Measurements from ENCODE around the gene SYTL2. TPM values are rescaled to one million over a fixed set of nuclear protein-coding genes. Genes with fewer than 3 reads are reported as not detected.
"Not testable (repeated sequence)": the region's sequence is repeated elsewhere in the genome, so short reads cannot be mapped to it uniquely, and the experiment has no call there.

SYTL2 gene, protein sequence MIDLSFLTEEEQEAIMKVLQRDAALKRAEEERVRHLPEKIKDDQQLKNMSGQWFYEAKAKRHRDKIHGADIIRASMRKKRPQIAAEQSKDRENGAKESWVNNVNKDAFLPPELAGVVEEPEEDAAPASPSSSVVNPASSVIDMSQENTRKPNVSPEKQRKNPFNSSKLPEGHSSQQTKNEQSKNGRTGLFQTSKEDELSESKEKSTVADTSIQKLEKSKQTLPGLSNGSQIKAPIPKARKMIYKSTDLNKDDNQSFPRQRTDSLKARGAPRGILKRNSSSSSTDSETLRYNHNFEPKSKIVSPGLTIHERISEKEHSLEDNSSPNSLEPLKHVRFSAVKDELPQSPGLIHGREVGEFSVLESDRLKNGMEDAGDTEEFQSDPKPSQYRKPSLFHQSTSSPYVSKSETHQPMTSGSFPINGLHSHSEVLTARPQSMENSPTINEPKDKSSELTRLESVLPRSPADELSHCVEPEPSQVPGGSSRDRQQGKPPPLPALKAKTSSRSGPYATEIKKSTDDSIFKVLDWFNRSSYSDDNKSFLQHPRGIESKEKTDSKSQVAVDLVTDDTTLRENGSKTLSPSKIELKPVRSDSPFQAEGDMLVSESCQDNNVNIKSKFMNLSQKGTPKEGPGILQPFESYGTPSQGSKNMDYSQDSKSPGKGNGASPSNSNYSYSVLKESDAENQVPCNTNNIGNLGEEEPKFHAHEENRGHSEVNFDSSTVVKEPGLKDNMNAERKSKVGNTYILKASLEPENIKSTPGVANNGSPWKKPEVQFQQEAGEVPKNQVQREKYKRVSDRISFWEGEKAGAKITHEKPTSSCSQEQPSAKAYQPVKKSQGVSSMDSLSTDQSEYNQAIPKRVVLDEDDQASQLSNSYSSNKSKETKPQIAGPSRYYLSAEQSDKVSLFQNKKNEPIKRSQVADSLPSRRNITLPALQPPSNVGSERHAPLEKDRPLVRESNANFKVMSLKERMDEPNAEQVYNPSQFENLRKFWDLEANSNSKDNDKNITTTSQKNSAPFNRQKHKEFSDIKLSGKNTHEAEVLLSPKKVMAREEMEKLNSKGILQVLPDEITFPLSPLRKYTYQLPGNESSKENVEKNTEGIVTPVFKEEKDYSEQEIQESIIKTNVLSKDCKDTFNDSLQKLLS (N-terminal part only)
- total RNA-seq, result 37.1 and 38.7 TPM in 2 replicates

DNA sequence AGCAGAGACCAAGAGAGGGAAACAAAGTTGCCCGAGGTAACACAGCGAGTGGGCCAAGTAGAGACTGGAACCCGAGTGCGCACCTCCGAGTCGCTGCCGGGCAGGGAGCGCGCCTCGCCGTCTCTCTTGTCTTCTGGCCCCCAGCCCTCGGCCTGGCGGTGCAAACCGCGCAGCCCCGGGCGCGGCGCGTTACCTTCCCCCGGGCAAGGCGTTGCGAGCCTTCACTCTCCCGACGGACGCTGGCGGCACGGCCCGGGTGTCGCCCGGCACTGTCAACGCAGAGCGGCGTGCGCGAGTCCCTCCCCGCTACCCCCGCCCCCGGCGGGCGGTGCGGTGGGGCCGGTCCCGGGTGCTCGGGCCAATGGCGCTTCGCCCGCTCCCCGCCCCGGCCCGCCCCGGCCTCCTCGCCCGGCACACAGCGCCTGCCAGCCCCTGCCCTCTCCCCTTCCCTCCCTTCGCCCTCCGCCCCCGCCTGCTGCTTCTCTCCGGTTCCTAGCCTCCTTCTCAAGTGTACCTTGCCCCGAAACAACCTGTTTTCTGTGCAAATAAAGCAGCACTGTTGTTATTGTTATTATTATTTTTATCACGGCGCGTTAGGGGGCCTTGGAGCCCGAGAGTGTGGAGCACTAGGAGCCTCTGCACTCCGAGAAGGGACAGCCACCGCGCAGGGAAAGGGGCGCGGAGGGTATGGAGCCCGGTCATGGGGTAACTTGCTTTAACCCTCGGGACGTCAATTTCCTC lies at the start of gene SYTL2:
TSS of gene SYTL2 (minus strand) at position 271 of the 741 bp plus-strand sequence. CDS start 53,416 bp downstream, outside the sequence.
- Mint-ChIP-seq H3K4me3 (peak within 1 kb of the TSS; percentile 94), H3K4me1 (ENCODE audit: low read depth) (peaks cover 52% of the 10 kb centered on the region), H3K27me3 (ENCODE audit: insufficient read depth) (no peaks in the 10 kb centered on the region), H3K9me3 (no peaks in the 10 kb centered on the region), H3K36me3 (ENCODE audit: low read depth) (peaks cover 15% of the 10 kb centered on the region), H3K27ac (peak within 1 kb of the TSS; percentile 85)
- peak; percentile 83 for DNase-seq (ENCODE audit: low spot score)
- intact Hi-C loops (cut with micrococcal nuclease), result loop anchor here (1.0 to 5.0 kb wide), 8 partner anchors 12 to 214 kb away; partner anchors contain the start of genes CCDC83 and TMEM126B

DNA sequence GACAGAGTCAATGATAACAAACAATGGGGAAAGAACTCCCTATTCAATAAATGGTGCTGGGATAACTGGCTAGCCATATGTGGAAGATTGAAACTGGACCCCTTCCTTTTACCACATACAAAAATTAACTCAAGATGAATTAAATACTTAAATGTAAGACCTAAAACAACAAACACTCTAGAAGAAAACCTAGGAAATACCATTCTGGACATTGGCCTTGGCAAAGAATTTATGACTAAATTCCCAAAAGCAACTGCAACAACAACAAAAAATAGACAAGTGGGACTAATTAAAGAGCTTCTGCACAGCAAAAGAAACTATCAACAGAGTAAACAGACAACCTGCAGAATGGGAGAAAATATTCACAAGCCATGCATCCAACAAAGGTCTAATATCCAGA lies 48.6 kb upstream of the SYTL2 start:
- H3K4me3 Mint-ChIP-seq; H3K4me1 Mint-ChIP-seq (ENCODE audit: low read depth); H3K27ac Mint-ChIP-seq; H3K27me3 Mint-ChIP-seq (ENCODE audit: insufficient read depth); H3K36me3 Mint-ChIP-seq (ENCODE audit: low read depth); DNase-seq (ENCODE audit: low spot score); H3K9me3 Mint-ChIP-seq: not testable (repeated sequence)
- intact Hi-C loops (cut with micrococcal nuclease), result loop anchor here (5.0 kb wide), 2 partner anchors 183 to 343 kb away; no protein-coding TSS in a partner anchor

DNA sequence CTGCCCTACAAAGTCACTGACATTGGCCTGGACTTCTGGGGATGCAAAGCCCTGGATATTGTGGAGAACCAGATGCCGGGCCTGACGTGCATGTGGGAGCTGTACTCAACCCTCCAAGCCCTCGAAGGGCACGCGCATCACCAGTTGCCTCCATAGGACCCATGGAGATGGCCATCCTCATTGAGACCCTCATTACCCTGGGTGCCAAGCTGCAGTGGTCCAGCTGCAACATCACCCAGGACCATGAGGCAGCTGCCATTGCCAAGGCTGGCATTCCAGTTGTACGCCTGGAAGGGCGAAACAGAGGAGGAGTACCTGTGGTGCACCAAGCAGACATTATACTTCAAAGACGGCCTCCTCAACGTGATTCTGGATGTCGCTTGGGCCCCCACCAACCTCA lies 46.2 kb upstream of the SYTL2 start:
- Mint-ChIP-seq H3K4me3 (no peak overlapping the region), H3K27ac (no peak overlapping the region), H3K36me3 (ENCODE audit: low read depth) (peaks cover 2% of the 10 kb centered on the region), H3K27me3 (ENCODE audit: insufficient read depth) (peaks cover 8% of the 10 kb centered on the region), H3K9me3 (no peaks in the 10 kb centered on the region), H3K4me1 (ENCODE audit: low read depth) (peaks cover 12% of the 10 kb centered on the region)
- intact Hi-C loops (cut with micrococcal nuclease), result loop anchor here (5.0 kb wide), 2 partner anchors 185 to 345 kb away; no protein-coding TSS in a partner anchor
- DNase-seq (ENCODE audit: low spot score), result no peak

DNA sequence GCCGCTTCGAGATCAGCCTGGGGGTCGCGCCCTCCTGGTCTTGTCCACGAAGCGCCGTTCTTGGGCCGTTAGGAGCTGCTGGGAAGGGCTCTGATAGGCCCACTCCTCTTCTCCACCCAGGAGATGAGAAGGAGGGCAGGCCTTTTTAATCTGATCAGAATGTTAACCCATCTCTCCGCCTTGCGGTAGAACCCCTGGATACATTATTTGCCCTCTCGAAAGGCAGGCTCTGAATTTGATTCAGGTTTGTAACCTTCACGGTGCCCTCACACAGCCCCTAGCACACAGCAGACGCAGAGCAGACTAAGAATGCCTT lies 44.4 kb upstream of the SYTL2 start, which contains the start of gene CCDC83:
TSS of gene CCDC83 (plus strand) at position 43 of the 316 bp plus-strand sequence. CDS start 9,741 bp downstream, outside the sequence.
- H3K4me1 Mint-ChIP-seq (ENCODE audit: low read depth), result peaks cover 18% of the 10 kb centered on the region
- peak within 1 kb of the TSS; percentile 83 for H3K27ac Mint-ChIP-seq
- intact Hi-C loops (cut with micrococcal nuclease), result loop anchor here (1.0 to 5.0 kb wide), 11 partner anchors 44 to 1064 kb away; partner anchors contain the start of genes EED, HIKESHI and SYTL2
- peaks cover 5% of the 10 kb centered on the region for H3K36me3 Mint-ChIP-seq (ENCODE audit: low read depth)
- peaks cover 6% of the 10 kb centered on the region for H3K27me3 Mint-ChIP-seq (ENCODE audit: insufficient read depth)
- H3K9me3 Mint-ChIP-seq, result peaks cover 8% of the 10 kb centered on the region
- DNase-seq (ENCODE audit: low spot score), result no peak
- H3K4me3 Mint-ChIP-seq, result peak within 1 kb of the TSS; percentile 84

DNA sequence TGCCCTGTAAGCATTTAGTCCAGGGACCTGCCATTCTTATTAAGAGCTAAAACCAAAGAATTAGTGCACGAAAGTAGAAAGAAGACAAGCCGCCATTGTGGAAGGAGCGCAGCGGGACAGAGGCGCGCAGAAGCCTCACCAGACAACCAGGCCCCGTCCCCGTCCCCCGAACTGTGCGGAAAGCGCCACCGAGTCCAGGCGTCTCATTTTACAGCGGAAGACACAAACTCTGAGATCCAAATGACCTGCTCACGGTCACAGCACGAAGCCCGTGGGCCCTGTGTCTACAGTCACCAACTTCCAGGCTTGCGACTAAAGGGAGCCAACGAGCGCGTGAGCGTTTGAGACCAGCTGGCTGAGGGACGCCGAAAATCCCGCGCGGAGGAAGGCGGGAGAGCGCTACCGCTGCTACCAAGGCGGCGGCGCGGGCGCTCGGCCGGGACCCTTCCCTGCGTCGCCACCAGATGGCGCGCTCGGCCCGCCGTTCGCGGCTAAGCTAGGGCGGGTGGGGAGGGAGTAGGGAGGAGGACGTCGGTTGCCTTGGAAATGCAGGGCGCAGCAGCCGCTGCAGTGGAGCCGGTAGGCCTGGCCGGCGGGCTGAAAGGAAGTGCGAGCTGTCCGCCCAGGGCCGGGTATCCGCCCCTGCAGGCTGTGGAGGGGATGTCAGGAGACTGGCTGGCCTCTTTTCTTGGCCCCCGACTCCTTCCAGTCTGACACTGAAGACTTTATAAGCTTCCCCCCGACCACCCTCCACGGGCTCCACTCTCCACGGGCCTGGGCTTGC lies 43.8 kb upstream of the SYTL2 start:
- intact Hi-C loops (cut with micrococcal nuclease), result loop anchor here (1.0 to 5.0 kb wide), 19 partner anchors 26 to 1065 kb away; partner anchors contain the start of genes CREBZF, EED, HIKESHI and PRSS23
- H3K4me3 Mint-ChIP-seq, result peak overlapping the region; percentile 84
- peaks cover 12% of the 10 kb centered on the region for H3K9me3 Mint-ChIP-seq
- H3K27ac Mint-ChIP-seq, result peak overlapping the region; percentile 83
- DNase-seq (ENCODE audit: low spot score), result peak; percentile 88
- peaks cover 18% of the 10 kb centered on the region for H3K4me1 Mint-ChIP-seq (ENCODE audit: low read depth)
- H3K27me3 Mint-ChIP-seq (ENCODE audit: insufficient read depth), result peaks cover 5% of the 10 kb centered on the region
- H3K36me3 Mint-ChIP-seq (ENCODE audit: low read depth), result peaks cover 8% of the 10 kb centered on the region

DNA sequence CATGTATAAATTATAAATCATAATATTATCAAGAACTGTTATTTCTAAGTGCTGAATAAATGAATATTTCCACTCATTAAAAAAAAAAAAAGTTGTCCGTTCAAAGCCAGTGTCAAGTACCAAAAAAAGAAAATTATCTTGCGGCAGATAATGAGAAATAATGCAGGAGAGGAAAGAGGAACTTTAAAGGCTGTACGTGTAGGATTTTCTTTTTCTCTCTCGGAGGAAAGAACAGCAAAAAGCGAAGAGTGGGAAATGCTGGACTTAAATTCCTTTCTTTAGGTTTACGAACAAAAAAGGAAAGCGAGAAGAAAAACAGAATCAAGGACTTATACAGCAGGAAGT lies 43.2 kb upstream of the SYTL2 start:
- DNase-seq (ENCODE audit: low spot score), result no peak
- intact Hi-C loops (cut with micrococcal nuclease), result loop anchor here (1.0 to 5.0 kb wide), 13 partner anchors 26 to 948 kb away; partner anchors contain the start of genes CREBZF, EED, HIKESHI and PRSS23
- Mint-ChIP-seq H3K4me1 (ENCODE audit: low read depth) (peaks cover 18% of the 10 kb centered on the region), H3K36me3 (ENCODE audit: low read depth) (peaks cover 8% of the 10 kb centered on the region), H3K4me3 (peak overlapping the region; percentile 84), H3K27me3 (ENCODE audit: insufficient read depth) (peaks cover 2% of the 10 kb centered on the region), H3K27ac (peak overlapping the region; percentile 83), H3K9me3 (peaks cover 12% of the 10 kb centered on the region)

DNA sequence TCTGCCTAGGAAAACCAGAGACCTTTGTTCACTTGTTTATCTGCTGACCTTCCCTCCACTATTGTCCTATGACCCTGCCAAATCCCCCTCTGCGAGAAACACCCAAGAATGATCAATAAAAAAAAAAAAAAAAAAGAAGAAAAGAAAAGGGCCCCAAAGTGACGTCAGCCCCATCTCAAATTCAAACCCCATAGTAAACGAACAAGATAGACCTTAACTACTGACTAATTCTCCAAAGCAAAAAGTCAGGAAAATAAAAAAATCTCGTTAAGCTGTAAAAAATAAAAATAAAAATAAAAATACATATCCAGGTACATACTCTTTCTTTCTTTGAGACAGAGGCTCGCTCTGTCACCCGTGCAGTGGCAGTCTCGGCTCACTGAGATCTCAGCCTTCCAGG lies 42.6 kb upstream of the SYTL2 start:
- not testable (repeated sequence) for H3K4me3 Mint-ChIP-seq; H3K27me3 Mint-ChIP-seq (ENCODE audit: insufficient read depth); DNase-seq (ENCODE audit: low spot score); H3K27ac Mint-ChIP-seq
- intact Hi-C loops (cut with micrococcal nuclease), result loop anchor here (5.0 kb wide), 1 partner anchor 949 kb away; the partner anchor contains the start of gene PRSS23
- Mint-ChIP-seq H3K4me1 (ENCODE audit: low read depth) (peaks cover 18% of the 10 kb centered on the region), H3K36me3 (ENCODE audit: low read depth) (peaks cover 10% of the 10 kb centered on the region), H3K9me3 (peaks cover 15% of the 10 kb centered on the region)

DNA sequence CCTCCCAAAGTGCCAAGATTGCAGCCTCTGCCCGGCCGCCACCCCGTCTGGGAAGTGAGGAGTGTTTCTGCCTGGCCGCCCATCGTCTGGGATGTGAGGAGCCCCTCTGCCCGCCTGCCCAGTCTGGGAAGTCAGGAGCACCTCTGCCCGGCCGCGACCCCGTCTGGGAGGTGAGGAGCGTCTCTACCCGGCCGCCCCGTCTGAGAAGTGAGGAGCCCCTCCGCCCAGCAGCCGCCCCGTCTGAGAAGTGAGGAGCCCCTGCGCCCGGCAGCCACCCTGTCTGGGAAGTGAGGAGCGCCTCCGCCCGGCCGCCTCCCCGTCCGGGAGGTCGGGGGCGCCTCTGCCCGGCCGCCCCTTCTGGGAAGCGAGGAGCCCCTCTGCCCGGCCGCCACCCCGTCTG lies 41.8 kb upstream of the SYTL2 start:
- H3K4me1 Mint-ChIP-seq (ENCODE audit: low read depth), result peaks cover 18% of the 10 kb centered on the region
- intact Hi-C loops (cut with micrococcal nuclease), result loop anchor here (5.0 kb wide), 1 partner anchor 950 kb away; the partner anchor contains the start of gene PRSS23
- H3K9me3 Mint-ChIP-seq, result peaks cover 16% of the 10 kb centered on the region
- H3K4me3 Mint-ChIP-seq; H3K27me3 Mint-ChIP-seq (ENCODE audit: insufficient read depth); DNase-seq (ENCODE audit: low spot score); H3K27ac Mint-ChIP-seq: not testable (repeated sequence)
- peaks cover 11% of the 10 kb centered on the region for H3K36me3 Mint-ChIP-seq (ENCODE audit: low read depth)

DNA sequence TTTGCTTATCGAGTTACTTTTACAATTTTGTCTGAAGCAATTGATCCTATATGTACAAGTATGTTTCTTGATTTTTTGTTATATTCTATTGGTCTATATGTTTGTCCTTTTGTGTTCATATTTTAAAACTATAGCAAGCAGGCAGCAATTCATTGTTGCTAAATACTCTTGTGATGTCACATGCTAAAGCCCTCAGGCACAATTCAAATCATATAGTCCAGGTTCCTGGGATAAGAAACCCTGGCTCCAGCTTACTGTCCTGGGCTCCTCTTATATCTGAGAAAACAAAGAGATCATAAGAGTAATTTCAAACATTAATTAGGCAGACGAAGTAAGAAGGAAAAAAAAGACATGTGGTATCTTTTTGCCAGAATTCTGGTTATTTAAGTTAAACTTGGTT lies 37.6 kb upstream of the SYTL2 start:
- Mint-ChIP-seq H3K36me3 (ENCODE audit: low read depth) (peaks cover 16% of the 10 kb centered on the region), H3K4me3 (no peak overlapping the region), H3K27me3 (ENCODE audit: insufficient read depth) (no peaks in the 10 kb centered on the region), H3K27ac (no peak overlapping the region), H3K9me3 (peaks cover 27% of the 10 kb centered on the region), H3K4me1 (ENCODE audit: low read depth) (peaks cover 15% of the 10 kb centered on the region)
- intact Hi-C loops (cut with micrococcal nuclease), result no loop called here
- no peak for DNase-seq (ENCODE audit: low spot score)

DNA sequence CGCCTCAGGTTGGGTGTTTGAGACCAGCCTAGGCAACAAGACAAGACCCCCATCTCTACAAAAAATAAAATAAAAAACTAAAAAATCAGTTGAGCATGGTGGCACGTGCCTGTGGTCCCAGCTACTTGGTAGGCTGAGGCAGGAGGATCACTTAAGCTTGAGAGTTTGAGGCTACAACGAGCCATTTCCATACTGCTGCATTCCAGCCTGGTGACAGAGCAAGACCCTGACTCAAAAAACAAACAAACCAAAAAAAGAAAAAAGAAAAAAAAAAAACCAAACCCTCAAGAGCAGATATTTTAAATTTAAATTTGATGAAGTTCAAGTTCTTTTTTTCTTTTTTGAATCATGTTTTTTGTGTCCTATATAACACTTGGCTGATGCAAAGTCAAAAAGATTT lies 37.1 kb upstream of the SYTL2 start:
- peaks cover 15% of the 10 kb centered on the region for H3K4me1 Mint-ChIP-seq (ENCODE audit: low read depth)
- H3K36me3 Mint-ChIP-seq (ENCODE audit: low read depth), result peaks cover 16% of the 10 kb centered on the region
- DNase-seq (ENCODE audit: low spot score), result no peak
- H3K27ac Mint-ChIP-seq, result no peak overlapping the region
- peaks cover 27% of the 10 kb centered on the region for H3K9me3 Mint-ChIP-seq
- intact Hi-C loops (cut with micrococcal nuclease), result no loop called here
- H3K27me3 Mint-ChIP-seq (ENCODE audit: insufficient read depth), result no peaks in the 10 kb centered on the region
- H3K4me3 Mint-ChIP-seq, result no peak overlapping the region

DNA sequence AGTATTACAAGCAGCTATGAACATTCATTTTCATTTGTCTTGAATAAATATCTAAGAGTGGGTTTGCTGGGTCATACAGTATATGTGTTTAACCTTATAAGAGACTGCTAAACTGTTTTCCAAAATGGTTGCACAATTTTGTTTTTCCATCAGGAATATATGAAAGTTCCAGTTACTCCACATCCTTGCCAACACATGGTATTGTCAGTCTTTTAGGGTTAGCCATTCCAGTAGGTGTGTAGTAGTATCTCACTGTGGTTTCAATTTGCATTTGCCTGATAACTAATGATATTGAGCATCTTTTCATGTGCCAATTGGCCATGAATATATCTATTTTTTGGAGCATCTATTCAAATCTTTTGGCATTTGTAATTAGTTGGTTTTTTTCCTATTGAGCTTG lies 36.5 kb upstream of the SYTL2 start:
- Mint-ChIP-seq H3K27me3 (ENCODE audit: insufficient read depth) (no peaks in the 10 kb centered on the region), H3K27ac (no peak overlapping the region), H3K9me3 (peaks cover 27% of the 10 kb centered on the region), H3K36me3 (ENCODE audit: low read depth) (peaks cover 17% of the 10 kb centered on the region), H3K4me1 (ENCODE audit: low read depth) (peaks cover 15% of the 10 kb centered on the region), H3K4me3 (no peak overlapping the region)
- intact Hi-C loops (cut with micrococcal nuclease), result no loop called here
- DNase-seq (ENCODE audit: low spot score), result no peak
